HG03097 (cell line): ENCODE data around the gene ELMOD3.
"Not testable (repeated sequence)": the region's sequence is repeated elsewhere in the genome, so short reads cannot be mapped to it uniquely, and the experiment has no call there.

Source experiments
- ATAC-seq: cut with Tn5 transposase; IDR thresholded peaks from one replicate; pipeline ENCODE4 v1.9.1; 2021; ENCODE audit not compliant: unreplicated experiment, low FRiP score

The ELMOD3 gene

GRCh38 chr2:85438201-85439024, 83.8 kb downstream of the ELMOD3 start:
- ATAC-seq, result no peak

- no peak for ATAC-seq
Observed at GRCh38 chr2:85439025-85439472, 84.5 kb downstream of the ELMOD3 start.

- ATAC-seq, result not testable (repeated sequence)
Observed at GRCh38 chr2:85439569-85439968, 85.0 kb downstream of the ELMOD3 start.

GRCh38 chr2:85439986-85440385, 85.4 kb downstream of the ELMOD3 start:
- no peak for ATAC-seq

GRCh38 chr2:85440729-85441128, 86.2 kb downstream of the ELMOD3 start:
- ATAC-seq, result no peak
